K562 (cell line): Measurements from ENCODE around the gene PLCB3. TPM values are rescaled to one million over a fixed set of nuclear protein-coding genes. Genes with fewer than 3 reads are reported as not detected.
A peak's percentile ranks its signal among the peaks of the same experiment; 100 is the strongest.

Source experiments
- CBX1 ChIP-seq: sonication (generic); IDR thresholded peaks from 2 replicates; pipeline ENCODE4 v1.6.1; 2016; ENCODE audit warnings: antibody characterized with exemption, low read depth, mild to moderate bottlenecking
- CHD2 ChIP-seq: IDR thresholded peaks from 2 replicates; pipeline ENCODE4 v1.6.1; 2011; ENCODE audit warnings: low read depth, low read length
- CREB1 ChIP-seq, 2 experiments: sonication (generic) in 1 of 2; formaldehyde crosslinking in 1 of 2; IDR thresholded peaks; 2 replicates each; pipeline versions ENCODE4 v1.6.1 to v1.8.0; 2012 to 2022; ENCODE audit warnings: inconsistent platforms in 1 of 2, mild to moderate bottlenecking in 1 of 2, missing genetic modification reagents in 1 of 2, moderate library complexity in 1 of 2
- GABPA ChIP-seq: fragments of 200-800 bp; sonication (Bioruptor generic); conservative IDR thresholded peaks from 2 replicates; pipeline ENCODE4 v1.6.1; 2016; ENCODE audit warnings: low read depth, missing genetic modification characterization, missing compliant biosample characterization
- KLF13 ChIP-seq: fragments of 450-650 bp; IDR thresholded peaks from 2 replicates; pipeline ENCODE4 v1.6.1; 2016; ENCODE audit warnings: missing genetic modification characterization, low read depth, mild to moderate bottlenecking, missing compliant biosample characterization, moderate library complexity, borderline replicate concordance
- LCOR ChIP-seq: sonication (generic); formaldehyde crosslinking; IDR thresholded peaks from 2 replicates; pipeline ENCODE4 v1.8.0; 2022; ENCODE audit warnings: mild to moderate bottlenecking, missing genetic modification reagents
- NFXL1 ChIP-seq: fragments of 450-650 bp; formaldehyde crosslinking; IDR thresholded peaks from 2 replicates; pipeline ENCODE4 v1.4.0; 2021; ENCODE audit warnings: mild to moderate bottlenecking
- NKRF ChIP-seq: fragments of 450-650 bp; IDR thresholded peaks from 2 replicates; pipeline ENCODE4 v1.6.1; 2016; ENCODE audit warnings: borderline replicate concordance
- NONO ChIP-seq, 2 experiments: fragments of 200-400 bp in 1 of 2; fragments of 450-650 bp in 1 of 2; formaldehyde crosslinking in 1 of 2; IDR thresholded peaks; 2 replicates each; pipeline ENCODE4 v1.6.1; 2017; ENCODE audit warnings: low read depth in 2 of 2, mild to moderate bottlenecking in 2 of 2, moderate library complexity in 2 of 2, low read length in 1 of 2
- PBX2 ChIP-seq, 2 experiments: IDR thresholded peaks in 1 of 2; conservative IDR thresholded peaks in 1 of 2; 2 replicates each; pipeline ENCODE4 v1.6.1; 2016; ENCODE audit warnings: low read depth in 2 of 2, mild to moderate bottlenecking in 1 of 2, missing compliant biosample characterization in 1 of 2, missing genetic modification characterization in 1 of 2, moderate library complexity in 1 of 2
- POLR2A ChIP-seq: fragments of 450-650 bp; conservative IDR thresholded peaks from 2 replicates; pipeline ENCODE4 v1.6.1; 2016
- POLR2AphosphoS2 ChIP-seq: IDR thresholded peaks from 2 replicates; pipeline ENCODE4 v1.6.1; 2012; ENCODE audit warnings: low read length, improper control_type of control experiment
- POLR2G ChIP-seq: fragments of 200-400 bp; formaldehyde crosslinking; IDR thresholded peaks from 2 replicates; pipeline ENCODE4 v1.6.1; 2017; ENCODE audit warnings: low read depth, mild to moderate bottlenecking, antibody characterized with exemption, low read length, moderate library complexity
- RBFOX2 ChIP-seq: fragments of 200-400 bp; formaldehyde crosslinking; IDR thresholded peaks from 2 replicates; pipeline ENCODE4 v1.6.1; 2017; ENCODE audit warnings: low read depth, mild to moderate bottlenecking, low read length, moderate library complexity
- SP1 ChIP-seq: sonication (generic); formaldehyde crosslinking; IDR thresholded peaks from 2 replicates; pipeline ENCODE4 v1.8.1; 2022; ENCODE audit warnings: mild to moderate bottlenecking, missing genetic modification reagents
- STAT5A ChIP-seq: IDR thresholded peaks from 2 replicates; pipeline ENCODE4 v1.6.1; 2012; ENCODE audit warnings: low read length, inconsistent platforms, borderline replicate concordance
- SUPT5H ChIP-seq: fragments of 450-650 bp; IDR thresholded peaks from 2 replicates; pipeline ENCODE4 v1.6.1; 2016
- TAF1 ChIP-seq: IDR thresholded peaks from 2 replicates; pipeline ENCODE4 v1.6.1; 2011; ENCODE audit warnings: mild to moderate bottlenecking, low read length, moderate library complexity; ENCODE audit not compliant: insufficient read depth, control insufficient read depth, severe bottlenecking; ENCODE audit errors: extremely low read depth
- TCF3 ChIP-seq: sonication (generic); formaldehyde crosslinking; IDR thresholded peaks from 2 replicates; pipeline ENCODE4 v1.4.0; 2020; ENCODE audit warnings: mild to moderate bottlenecking, missing genetic modification reagents
- ZBTB2 ChIP-seq: fragments of 450-650 bp; IDR thresholded peaks from 2 replicates; pipeline ENCODE4 v1.6.1; 2016; ENCODE audit warnings: antibody characterized with exemption
- ZNF76 ChIP-seq: fragments of 250-450 bp; sonication (Bioruptor Pico); IDR thresholded peaks from 2 replicates; pipeline ENCODE4 v1.4.0; 2020; ENCODE audit warnings: mild to moderate bottlenecking, moderate library complexity, borderline replicate concordance
- ZSCAN29 ChIP-seq: fragments of 450-650 bp; IDR thresholded peaks from 2 replicates; pipeline ENCODE4 v1.6.1; 2017
- polyA plus RNA-seq, 8 experiments: library from polyadenylated mRNA; depleted of rRNA in 4 of 8; stranded (reverse) in 5 of 8; unstranded in 3 of 8; fragments of >200 nt; fragmentation: Nextera tagmentation in 2 of 8; fragmentation: Illumina TruSeq in 1 of 8; extraction: Ambion mirVana in 2 of 8; extraction: Trizol in 1 of 8; gene quantifications; 2 replicates each; pipeline versions ENCODE4 v1.2.1 to v1.2.3, GENCODE V29; 2011 to 2014; ENCODE audit warnings: inconsistent platforms in 1 of 8, missing spikeins in 1 of 8
- total RNA-seq, 7 experiments: library from RNA; depleted of rRNA in 6 of 7; stranded (reverse); fragments of >200 nt in 6 of 7; fragmentation: Illumina TruSeq in 2 of 7; extraction: Trizol in 2 of 7; gene quantifications; 2 replicates each; pipeline versions ENCODE4 v1.2.1 to v1.2.3, GENCODE V29; 2011 to 2021; ENCODE audit warnings: low replicate concordance in 1 of 7

Gene PLCB3
- total and polyA plus RNA-seq, 9 of the 15 experiments (the other 6 are each of a cell fraction or from before 2014, with no cell fraction given), result 0.31 to 44.8 (median 14.6) TPM

- TF ChIP-seq RBFOX2 (peak; percentile 78), ZSCAN29 (no peak), KLF13 (tag) (0 out of 2 replicates have a peak, but pooled peaks have one; percentile 46), SP1 (peak; percentile 86), TCF3 (0 out of 2 replicates have a peak, but pooled peaks have one; percentile 6), CHD2 (0 out of 2 replicates have a peak, but pooled peaks have one; percentile 26), ZBTB2 (0 out of 2 replicates have a peak, but pooled peaks have one; percentile 4), NKRF (0 out of 2 replicates have a peak, but pooled peaks have one; percentile 14), SUPT5H (peak; percentile 73), ZNF76 (CRISPR knock-in tag) (no peak), TAF1 (peak; percentile 71), PBX2 (CRISPR knock-in tag; IDR thresholded peaks at IDR 0.05; ENCODE audit: low read depth) (no peak), PBX2 (tag; conservative IDR thresholded peaks at IDR 0.05; ENCODE audit: low read depth) (peak; percentile 67), CREB1 (IDR thresholded peaks at IDR 0.05) (peak; percentile 76), CREB1 (CRISPR knock-in tag; IDR thresholded peaks at IDR 0.05) (peak; percentile 72), POLR2AphosphoS2 (peak; percentile 95), CBX1 (peak; percentile 40), POLR2G (peak; percentile 83), STAT5A (no peak), NONO (IDR thresholded peaks at IDR 0.05; ENCODE audit: low read depth in 2 of 2, low read length in 1 of 2) (no peak), GABPA (peak; percentile 50), POLR2A (peak; percentile 77), NFXL1 (CRISPR knock-in tag) (no peak), LCOR (CRISPR knock-in tag) (peak; percentile 56; the same call in 1 of the 2 replicates)
Observed at GRCh38 chr11:64230171-64230984, 21.0 kb upstream of the PLCB3 start, which contains the start of gene DNAJC4 (continued).
